Neural progenitor cell (in vitro differentiated cells): Measurements from ENCODE around the gene KLF13.

ENCODE experiments used
- CTCF ChIP-seq: fragments of 200-600 bp; sonication (generic); IDR thresholded peaks from 2 replicates; pipeline ENCODE4 v1.5.1; 2017; ENCODE audit warnings: antibody characterized with exemption, mild to moderate bottlenecking
- EZH2 ChIP-seq: fragments of 200-600 bp; sonication (generic); IDR thresholded peaks from 2 replicates; pipeline ENCODE4 v1.6.1; 2017; ENCODE audit warnings: antibody characterized with exemption, mild to moderate bottlenecking, moderate library complexity

- no peak for TF ChIP-seq CTCF
- TF ChIP-seq EZH2 = no peak
Measured at GRCh38 chr15:31296219-31296645, 30.4 kb upstream of the KLF13 start.
